HG03175 (cell line): ENCODE data around the gene NME5.
"Not testable (repeated sequence)": the region's sequence is repeated elsewhere in the genome, so short reads cannot be mapped to it uniquely, and the experiment has no call there.

Source experiments
- ATAC-seq: cut with Tn5 transposase; IDR thresholded peaks from one replicate; pipeline ENCODE4 v1.9.1; 2021; ENCODE audit warnings: mild to moderate bottlenecking, moderate library complexity; ENCODE audit not compliant: unreplicated experiment

Gene NME5

DNA sequence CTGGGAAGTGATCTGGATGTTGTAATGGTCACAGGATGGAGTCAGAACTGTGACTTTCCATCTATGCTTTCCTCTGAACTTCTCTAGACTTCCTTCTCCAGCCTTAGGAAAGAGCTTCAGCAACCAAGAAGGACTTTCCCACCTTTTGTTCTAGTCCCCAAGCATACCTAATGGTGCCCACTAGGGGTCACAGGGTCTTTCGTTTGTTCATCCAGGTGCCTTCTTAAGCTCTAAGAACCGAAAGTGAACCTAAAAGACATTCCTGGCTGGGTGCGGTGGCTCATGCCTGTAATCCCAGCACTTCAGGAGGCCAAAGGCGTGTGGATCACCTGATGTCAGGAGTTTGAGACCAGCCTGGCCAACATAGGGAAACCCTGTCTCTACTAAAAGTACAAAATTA, 57.2 kb downstream of the NME5 start:
- no peak for ATAC-seq

DNA sequence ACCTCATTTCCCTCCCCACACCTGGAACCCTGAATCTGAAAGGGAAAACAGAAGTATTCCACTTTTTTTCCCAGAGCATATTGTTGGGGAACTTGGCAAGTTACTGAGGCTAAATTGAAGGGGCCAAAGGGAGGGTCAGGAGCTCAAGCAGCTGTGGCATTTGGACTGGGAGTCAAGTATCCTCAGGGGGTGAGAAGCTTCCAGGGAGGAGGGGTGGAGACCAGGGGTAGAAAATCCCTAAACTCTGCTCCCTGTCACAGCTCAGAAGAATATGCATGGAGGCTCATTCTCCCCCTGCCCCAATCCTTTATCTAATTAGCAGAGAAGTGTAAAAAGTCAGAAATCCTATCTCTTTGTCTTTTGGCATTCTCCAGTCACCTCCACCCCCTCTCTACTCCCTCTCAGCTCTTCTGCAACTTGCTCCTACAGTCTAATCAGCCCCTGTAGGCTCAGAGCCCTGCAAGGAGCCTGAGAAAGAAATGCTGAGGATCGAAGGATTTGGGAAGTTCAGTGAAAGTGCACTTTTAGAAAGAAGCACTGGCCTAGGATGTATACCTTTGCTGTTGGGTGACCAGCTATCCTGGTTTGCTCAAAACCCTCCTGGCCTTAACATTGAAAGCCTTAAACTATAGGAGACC, 61.1 kb downstream of the NME5 start:
- ATAC-seq: no peak

GRCh38 chr5:138077064-138077696, 62.0 kb downstream of the NME5 start:
- no peak for ATAC-seq

GRCh38 chr5:138070026-138070425, 69.2 kb downstream of the NME5 start:
- ATAC-seq: not testable (repeated sequence)

DNA sequence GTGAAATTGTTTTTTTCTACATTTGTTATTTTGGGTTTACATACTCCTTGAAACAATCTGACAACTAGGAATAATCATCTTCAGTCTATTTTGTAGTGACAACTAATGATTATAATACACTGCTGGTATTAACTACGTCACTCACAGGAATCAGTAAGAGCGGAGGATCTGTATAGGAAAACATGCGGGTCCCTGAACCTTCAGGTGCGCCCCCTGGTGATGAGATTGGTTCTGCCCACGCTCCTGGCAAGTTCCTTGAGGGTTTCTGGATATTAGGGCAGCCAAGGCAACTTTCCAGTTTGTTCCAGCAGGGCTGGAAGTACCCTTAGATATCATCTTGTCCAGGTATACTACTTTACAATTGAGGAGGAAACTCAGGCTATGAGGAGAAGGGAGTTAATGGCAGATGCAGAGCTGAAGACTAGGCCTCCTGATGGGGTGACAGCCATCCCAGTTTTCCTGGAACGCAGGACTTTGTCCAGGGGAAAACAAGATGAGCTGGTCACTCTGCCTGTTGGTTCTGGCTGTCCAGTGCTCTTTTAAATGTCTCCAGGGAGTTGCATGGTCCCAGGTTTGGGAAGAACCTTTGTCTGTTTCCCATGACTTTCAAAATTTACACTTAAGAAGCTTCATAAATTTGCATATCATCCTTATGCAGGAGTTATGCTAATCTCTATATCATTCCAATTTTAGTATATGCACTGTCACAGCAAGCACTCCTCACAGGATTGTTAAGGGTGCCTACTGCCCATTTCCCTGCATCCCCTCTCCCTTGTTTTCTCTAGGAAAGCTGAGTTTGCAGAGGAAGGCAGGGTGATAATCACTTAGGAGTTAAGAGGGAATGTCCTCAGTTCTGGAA, 70.3 kb downstream of the NME5 start:
- ATAC-seq: no peak

DNA sequence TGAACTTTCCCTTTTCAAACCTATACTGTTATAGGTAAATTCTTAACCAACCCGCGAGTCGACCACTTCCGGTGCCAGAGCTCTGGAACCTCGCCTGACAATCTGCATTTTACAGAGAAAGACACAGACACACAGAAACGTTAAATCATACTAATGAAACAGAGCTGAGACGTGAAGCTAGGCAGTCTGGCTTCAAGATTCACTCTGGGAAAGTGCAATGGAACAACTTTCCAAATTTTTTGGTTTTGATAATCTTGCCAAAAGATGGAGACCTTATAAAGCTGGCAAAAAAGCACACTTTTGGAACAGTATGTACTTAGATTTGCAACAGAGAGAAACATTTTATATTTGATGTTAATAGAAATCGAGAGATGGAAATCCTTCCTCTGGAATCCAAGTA, 71.3 kb downstream of the NME5 start:
- no peak for ATAC-seq
